Chondrocyte (in vitro differentiated cells): ENCODE data around the gene CLDN34. TPM values are rescaled to one million over a fixed set of nuclear protein-coding genes. Genes with fewer than 3 reads are reported as not detected.

Experiments used
- DNase-seq: peaks from one replicate; pipeline ENCODE4 v3.0.0; 2021; ENCODE audit warnings: mixed read lengths, low spot score
- H3K27ac Mint-ChIP-seq: one replicate; pipeline ENCODE4 v1.8.0; 2021; ENCODE audit warnings: mild to moderate bottlenecking, moderate library complexity, mixed read lengths; ENCODE audit not compliant: unreplicated experiment
- H3K27me3 Mint-ChIP-seq: 2 replicates; pipeline ENCODE4 v1.8.0; 2021; ENCODE audit warnings: low read depth, mixed read lengths
- H3K36me3 Mint-ChIP-seq: 2 replicates; pipeline ENCODE4 v1.8.0; 2021; ENCODE audit warnings: low read depth, mixed read lengths
- H3K4me1 Mint-ChIP-seq: 2 replicates; pipeline ENCODE4 v1.8.0; 2021; ENCODE audit warnings: low read depth, mild to moderate bottlenecking, mixed read lengths
- H3K4me3 Mint-ChIP-seq: one replicate; pipeline ENCODE4 v1.8.0; 2021; ENCODE audit warnings: mild to moderate bottlenecking, moderate library complexity, mixed read lengths; ENCODE audit not compliant: unreplicated experiment
- H3K9me3 Mint-ChIP-seq: 2 replicates; pipeline ENCODE4 v1.8.0; 2021; ENCODE audit warnings: low read depth, mixed read lengths
- CTCF ChIP-seq: fragments of 200-600 bp; sonication (generic); IDR thresholded peaks from 2 replicates; pipeline ENCODE4 v1.5.0; 2021; ENCODE audit warnings: antibody characterized with exemption, mild to moderate bottlenecking, moderate library complexity
- total RNA-seq: library from RNA; stranded (reverse); gene quantifications from 3 replicates; pipeline ENCODE4 v1.2.1, GENCODE V29; 2021

CLDN34 gene
- total RNA-seq, 1 donor from 2014 or later, result not detected

GRCh38 chrX:9997041-9997440 is 29.9 kb downstream of the CLDN34 start:
- Mint-ChIP-seq H3K4me3 (no peak overlapping the region), H3K36me3 (no peaks in the 10 kb centered on the region), H3K27me3 (no peaks in the 10 kb centered on the region), H3K27ac (no peak overlapping the region), H3K4me1 (peaks cover 7% of the 10 kb centered on the region), H3K9me3 (peaks cover 2% of the 10 kb centered on the region)
- DNase-seq, result no peak
- no peak for TF ChIP-seq CTCF

GRCh38 chrX:9997524-9997923 is 30.4 kb downstream of the CLDN34 start:
- no peak for TF ChIP-seq CTCF
- peaks cover 7% of the 10 kb centered on the region for H3K4me1 Mint-ChIP-seq
- H3K4me3 Mint-ChIP-seq, result no peak overlapping the region
- H3K36me3 Mint-ChIP-seq, result no peaks in the 10 kb centered on the region
- H3K27ac Mint-ChIP-seq, result no peak overlapping the region
- no peak for DNase-seq
- H3K9me3 Mint-ChIP-seq, result peaks cover 2% of the 10 kb centered on the region
- no peaks in the 10 kb centered on the region for H3K27me3 Mint-ChIP-seq

GRCh38 chrX:10001496-10001895 is 34.3 kb downstream of the CLDN34 start:
- H3K4me1 Mint-ChIP-seq, result peaks cover 7% of the 10 kb centered on the region
- no peak for DNase-seq
- no peak overlapping the region for H3K27ac Mint-ChIP-seq
- no peak overlapping the region for H3K4me3 Mint-ChIP-seq
- no peaks in the 10 kb centered on the region for H3K36me3 Mint-ChIP-seq
- peaks cover 2% of the 10 kb centered on the region for H3K9me3 Mint-ChIP-seq
- H3K27me3 Mint-ChIP-seq, result no peaks in the 10 kb centered on the region
- TF ChIP-seq CTCF, result no peak

GRCh38 chrX:10004832-10005475 is 37.8 kb downstream of the CLDN34 start:
- no peaks in the 10 kb centered on the region for H3K36me3 Mint-ChIP-seq
- H3K9me3 Mint-ChIP-seq, result no peaks in the 10 kb centered on the region
- DNase-seq, result no peak
- H3K27me3 Mint-ChIP-seq, result no peaks in the 10 kb centered on the region
- no peak for TF ChIP-seq CTCF
- no peak overlapping the region for H3K27ac Mint-ChIP-seq
- no peak overlapping the region for H3K4me3 Mint-ChIP-seq
- peaks cover 12% of the 10 kb centered on the region for H3K4me1 Mint-ChIP-seq

GRCh38 chrX:10006086-10006485 is 38.9 kb downstream of the CLDN34 start:
- peaks cover 20% of the 10 kb centered on the region for H3K4me1 Mint-ChIP-seq
- H3K27me3 Mint-ChIP-seq, result no peaks in the 10 kb centered on the region
- no peaks in the 10 kb centered on the region for H3K9me3 Mint-ChIP-seq
- no peaks in the 10 kb centered on the region for H3K36me3 Mint-ChIP-seq
- no peak for DNase-seq
- TF ChIP-seq CTCF, result no peak
- H3K27ac Mint-ChIP-seq, result no peak overlapping the region
- no peak overlapping the region for H3K4me3 Mint-ChIP-seq
